BLaER1 treated with 17β-estradiol and CSF1 and Interleukin-3, amounts not matched to agents 10 nM and 100 nM (cell line): ENCODE results near the gene TANGO2.
A peak's percentile ranks its signal among the peaks of the same experiment; 100 is the strongest.

Experiments used
- H3K27ac ChIP-seq, 11 experiments: shearing (Covaris generic); formaldehyde crosslinking; 2 replicates each; pipeline ENCODE4 v1.8.1; 2022
- H3K27me3 ChIP-seq, 11 experiments: shearing (Covaris generic); formaldehyde crosslinking; 2 replicates each; pipeline ENCODE4 v1.8.1; 2022
- H3K36me3 ChIP-seq, 11 experiments: shearing (Covaris generic); formaldehyde crosslinking; 2 replicates each; pipeline ENCODE4 v1.8.1; 2022
- H3K4me1 ChIP-seq, 10 experiments: shearing (Covaris generic); formaldehyde crosslinking; 2 replicates each; pipeline ENCODE4 v1.8.1; 2022
- H3K4me2 ChIP-seq, 11 experiments: shearing (Covaris generic); formaldehyde crosslinking; 2 replicates each; pipeline ENCODE4 v1.8.1; 2022
- H3K4me3 ChIP-seq, 10 experiments: shearing (Covaris generic); formaldehyde crosslinking; 2 replicates each; pipeline ENCODE4 v1.8.1; 2022
- H3K9ac ChIP-seq, 11 experiments: shearing (Covaris generic); formaldehyde crosslinking; 2 replicates each; pipeline ENCODE4 v1.8.1; 2022
- H3K9me3 ChIP-seq, 11 experiments: shearing (Covaris generic); formaldehyde crosslinking; replicated peaks in 1 of 11; 2 replicates each; pipeline ENCODE4 v1.8.1; 2022
- H4K20me1 ChIP-seq, 11 experiments: shearing (Covaris generic); formaldehyde crosslinking; 2 replicates each; pipeline ENCODE4 v1.8.1; 2022
- Cebpa-rat ChIP-seq, 11 experiments: shearing (Covaris generic); IDR thresholded peaks; 2 replicates each; pipeline ENCODE4 v1.8.1; 2022

TANGO2 gene

GRCh38 chr22:20026204-20026908, 5.4 kb downstream of the TANGO2 start:
- H3K4me1 ChIP-seq: peaks cover 70 to 96% (median 92%) of the 10 kb centered on the region in 10 experiments
- peak overlapping the region in 3 of 11 experiments; percentile 4 to 31 (median 12); a peak in 1 of 22 replicates for H3K4me2 ChIP-seq
- H3K36me3 ChIP-seq: peaks cover 0 to 37% (median 12%) of the 10 kb centered on the region in 11 experiments; a peak in 14 of 22 replicates

DNA sequence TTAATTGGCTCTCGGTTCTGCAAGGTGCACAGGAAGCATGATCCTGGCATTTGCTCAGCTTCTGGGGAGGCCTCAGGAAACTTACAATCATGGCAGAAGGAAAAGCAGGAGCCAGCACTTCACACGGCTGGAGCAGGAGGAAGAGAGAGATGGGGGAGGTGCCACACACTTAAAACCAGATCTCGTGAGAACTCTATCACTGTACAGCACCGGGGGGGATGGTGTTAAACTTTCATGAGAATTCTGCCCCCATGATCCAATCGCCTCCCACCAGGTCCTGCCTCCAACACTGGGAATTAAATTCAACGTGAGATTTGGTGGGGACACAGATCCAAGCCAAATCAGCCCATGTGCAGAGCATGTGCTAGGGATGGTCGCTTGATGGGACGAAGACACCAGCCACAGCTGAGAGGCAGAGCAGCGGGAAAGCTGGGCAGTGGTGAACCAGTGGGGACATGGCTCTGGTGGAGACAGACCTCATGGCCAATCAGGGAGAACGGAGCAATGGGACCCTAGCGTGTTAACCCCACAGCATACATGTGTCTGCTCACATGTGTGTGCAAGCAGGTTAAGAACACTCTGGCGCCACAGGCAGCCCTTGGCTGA, 6.2 kb downstream of the TANGO2 start:
- no peaks in the 10 kb centered on the region for H3K9me3 ChIP-seq
- no peaks in the 10 kb centered on the region for H3K27me3 ChIP-seq
- H3K9ac ChIP-seq: no peak overlapping the region; a peak in 2 of 22 replicates
- TF ChIP-seq Cebpa-rat (IDR thresholded peaks at IDR 0.05): no peak
- peaks cover 0 to 44% (median 15%) of the 10 kb centered on the region in 11 experiments; a peak in 14 of 22 replicates for H3K36me3 ChIP-seq
- peak overlapping the region in 6 of 11 experiments; percentile 4 to 90 (median 32); a peak in 4 of 22 replicates for H3K4me2 ChIP-seq
- H3K4me1 ChIP-seq: peaks cover 72 to 97% (median 93%) of the 10 kb centered on the region in 10 experiments
- peaks cover 18 to 100% (median 45%) of the 10 kb centered on the region in 11 experiments; a peak in 18 of 22 replicates for H4K20me1 ChIP-seq
- no peak overlapping the region for H3K27ac ChIP-seq
- no peak overlapping the region for H3K4me3 ChIP-seq

More at GRCh38 chr22:20026204-20026908, 5.4 kb downstream of the TANGO2 start:
- H4K20me1 ChIP-seq: peaks cover 20 to 99% (median 45%) of the 10 kb centered on the region in 11 experiments; a peak in 18 of 22 replicates
- no peak overlapping the region for H3K27ac ChIP-seq
- H3K4me3 ChIP-seq: no peak overlapping the region
- TF ChIP-seq Cebpa-rat (IDR thresholded peaks at IDR 0.05): no peak
- H3K27me3 ChIP-seq: no peaks in the 10 kb centered on the region
- no peak overlapping the region for H3K9ac ChIP-seq
- H3K9me3 ChIP-seq: no peaks in the 10 kb centered on the region

DNA sequence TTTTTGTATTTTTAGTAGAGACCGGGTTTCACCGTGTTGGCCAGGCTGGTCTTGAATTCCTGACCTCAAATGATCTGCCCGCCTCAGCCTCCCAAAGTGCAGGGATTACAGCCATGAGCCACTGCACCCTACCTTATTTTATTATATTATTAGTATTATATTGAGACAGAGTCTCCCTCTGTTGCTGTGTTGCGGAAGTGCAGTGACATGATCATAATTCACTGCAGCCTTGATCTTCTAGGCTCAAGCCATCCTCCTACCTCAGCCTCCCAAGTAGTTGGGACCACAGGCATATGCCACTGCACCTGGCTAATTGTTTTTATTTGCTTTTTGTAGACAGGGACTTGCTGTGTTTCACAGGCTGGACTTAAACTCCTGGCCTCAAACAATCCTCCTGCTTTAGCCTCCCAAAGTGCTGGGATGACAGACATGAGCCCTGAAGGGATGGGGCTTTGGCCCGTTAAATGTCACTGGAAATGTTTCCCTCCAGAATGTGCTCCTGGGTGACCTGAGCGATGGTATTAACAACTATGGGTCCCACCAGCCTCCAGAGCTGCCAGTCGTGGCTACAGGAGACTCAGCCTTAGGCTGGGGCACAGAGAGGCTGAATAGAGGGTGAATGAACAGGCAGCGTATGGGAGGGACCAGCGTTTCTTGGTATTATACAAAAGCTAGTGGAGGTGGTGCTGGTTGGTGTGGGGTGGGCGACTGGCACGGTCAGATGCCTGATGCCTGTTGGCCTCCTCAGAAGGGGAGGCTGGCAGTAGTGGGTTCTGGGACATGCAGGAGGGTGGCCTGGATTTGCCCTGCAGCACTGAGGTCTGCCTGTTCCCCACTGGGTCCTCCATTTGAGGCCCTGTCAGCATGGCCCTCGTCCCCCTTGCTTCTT, 7.3 kb downstream of the TANGO2 start:
- no peak for TF ChIP-seq Cebpa-rat (IDR thresholded peaks at IDR 0.05)
- Histone ChIP-seq H3K4me3 (no peak overlapping the region; a peak in 1 of 20 replicates), H3K4me1 (peaks cover 72 to 97% (median 93%) of the 10 kb centered on the region in 10 experiments), H4K20me1 (peaks cover 11 to 100% (median 40%) of the 10 kb centered on the region in 11 experiments; a peak in 18 of 22 replicates), H3K36me3 (peaks cover 0 to 55% (median 18%) of the 10 kb centered on the region in 11 experiments; a peak in 14 of 22 replicates), H3K4me2 (peak overlapping the region; percentile 75 to 94 (median 88)), H3K27ac (peak overlapping the region in 8 of 11 experiments; percentile 45 to 95 (median 89); a peak in 16 of 22 replicates), H3K9ac (peak overlapping the region; percentile 21 to 70 (median 57); a peak in 15 of 22 replicates), H3K27me3 (no peaks in the 10 kb centered on the region), H3K9me3 (peaks cover 0 to 4% (median 2%) of the 10 kb centered on the region in 11 experiments; a peak in 11 of 22 replicates)

- peak overlapping the region in 8 of 11 experiments; percentile 45 to 95 (median 89); a peak in 16 of 22 replicates for H3K27ac ChIP-seq
These were observed 8.1 kb downstream of the TANGO2 start for GRCh38 chr22:20028855-20029549.

DNA sequence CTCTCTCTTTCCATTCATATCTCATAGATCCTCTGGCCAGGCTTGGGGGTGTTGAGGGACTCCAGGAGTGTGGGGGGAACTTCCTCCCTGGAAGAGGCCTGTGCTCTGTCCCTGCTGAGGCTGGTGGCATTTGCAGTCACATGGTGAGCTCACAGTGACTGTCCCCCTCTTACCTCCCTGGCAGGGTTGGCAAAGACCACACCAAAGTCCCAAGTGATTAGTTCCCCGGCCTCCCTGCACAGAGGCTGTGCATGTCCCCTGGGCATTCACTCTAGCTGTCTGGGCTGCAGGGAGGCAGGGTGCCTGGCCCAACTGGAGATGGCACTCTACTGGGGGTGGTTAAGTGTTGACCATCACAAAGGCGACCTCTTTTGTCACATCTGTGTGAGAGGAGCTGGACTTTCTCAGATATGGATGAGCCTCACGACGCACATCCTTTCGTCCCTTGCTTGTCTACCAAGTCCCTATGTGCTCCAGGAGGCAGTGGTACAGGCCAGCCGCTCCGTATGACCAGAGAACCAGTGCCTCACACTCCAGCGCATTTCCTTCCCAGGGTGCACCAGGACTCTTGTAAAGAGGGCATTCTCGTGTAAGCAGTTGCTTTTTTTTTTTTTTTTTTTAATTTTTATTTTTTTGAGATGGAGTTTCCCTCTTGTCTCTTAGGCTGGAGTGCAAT, 8.8 kb downstream of the TANGO2 start:
- Histone ChIP-seq H3K27me3 (no peaks in the 10 kb centered on the region), H3K9me3 (peaks cover 0 to 18% (median 17%) of the 10 kb centered on the region in 11 experiments; a peak in 18 of 22 replicates), H3K27ac (peak overlapping the region in 8 of 11 experiments; percentile 45 to 95 (median 89); a peak in 16 of 22 replicates), H3K4me3 (no peak overlapping the region), H3K9ac (peak overlapping the region in 9 of 11 experiments; percentile 21 to 70 (median 63); a peak in 15 of 22 replicates), H3K4me1 (peaks cover 72 to 97% (median 92%) of the 10 kb centered on the region in 10 experiments), H3K36me3 (peaks cover 0 to 56% (median 21%) of the 10 kb centered on the region in 11 experiments; a peak in 14 of 22 replicates), H3K4me2 (peak overlapping the region; percentile 75 to 94 (median 88)), H4K20me1 (peaks cover 3 to 100% (median 27%) of the 10 kb centered on the region in 11 experiments; a peak in 16 of 22 replicates)
- no peak for TF ChIP-seq Cebpa-rat (IDR thresholded peaks at IDR 0.05)

More at GRCh38 chr22:20028855-20029549, 8.1 kb downstream of the TANGO2 start:
- H3K9me3 ChIP-seq: peaks cover 0 to 11% (median 10%) of the 10 kb centered on the region in 11 experiments; a peak in 16 of 22 replicates
- H3K4me3 ChIP-seq: no peak overlapping the region; a peak in 1 of 20 replicates
- H3K4me1 ChIP-seq: peaks cover 72 to 97% (median 92%) of the 10 kb centered on the region in 10 experiments
- peak overlapping the region; percentile 21 to 70 (median 57); a peak in 16 of 22 replicates for H3K9ac ChIP-seq
- peaks cover 0 to 57% (median 19%) of the 10 kb centered on the region in 11 experiments; a peak in 13 of 22 replicates for H3K36me3 ChIP-seq
- H3K27me3 ChIP-seq: no peaks in the 10 kb centered on the region
- peak overlapping the region; percentile 75 to 94 (median 88) for H3K4me2 ChIP-seq
- H4K20me1 ChIP-seq: peaks cover 10 to 100% (median 33%) of the 10 kb centered on the region in 11 experiments; a peak in 17 of 22 replicates
- no peak for TF ChIP-seq Cebpa-rat (IDR thresholded peaks at IDR 0.05)

DNA sequence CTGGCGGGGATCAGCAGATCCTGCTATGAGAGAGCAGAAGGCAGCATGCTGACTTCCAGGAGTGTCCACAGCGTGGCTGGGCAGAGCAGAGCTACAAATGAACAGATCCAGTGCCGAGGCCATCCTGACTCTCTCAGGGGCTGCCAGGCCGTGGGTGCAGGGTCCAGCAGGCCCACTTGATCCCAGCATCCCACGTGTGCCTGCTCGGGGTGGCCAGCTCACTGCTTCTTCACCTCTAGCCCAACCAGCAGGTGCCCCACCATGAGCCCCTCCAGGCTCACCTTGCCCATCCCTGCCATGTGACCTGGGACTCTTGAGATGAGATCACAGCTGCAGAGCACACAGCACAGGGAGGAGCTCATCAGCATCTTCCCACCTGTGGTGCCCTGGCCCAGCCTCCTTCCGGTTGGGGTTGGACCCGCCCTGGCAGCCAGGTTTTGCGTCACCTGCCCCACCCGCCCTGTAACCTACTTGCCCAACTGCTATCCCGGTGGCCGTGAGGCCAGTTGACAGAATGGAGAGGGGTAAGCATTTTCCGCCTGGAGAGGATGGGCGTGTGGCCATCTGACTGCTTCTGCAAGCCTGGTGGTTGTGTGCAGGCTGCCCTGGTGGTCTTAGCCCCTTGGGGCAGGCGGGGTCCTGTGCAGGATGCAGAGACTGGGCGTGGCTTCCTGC, 11.0 kb downstream of the TANGO2 start:
- Histone ChIP-seq H3K9me3 (peaks cover 0 to 40% (median 39%) of the 10 kb centered on the region in 11 experiments; a peak in 18 of 22 replicates), H3K27ac (peak overlapping the region in 9 of 11 experiments; percentile 5 to 95 (median 86); a peak in 17 of 22 replicates), H3K27me3 (no peaks in the 10 kb centered on the region), H3K4me1 (peaks cover 92 to 100% (median 98%) of the 10 kb centered on the region in 10 experiments), H3K4me2 (peak overlapping the region; percentile 43 to 94 (median 88)), H3K9ac (peak overlapping the region in 8 of 11 experiments; percentile 39 to 81 (median 73); a peak in 16 of 22 replicates), H3K4me3 (peak overlapping the region in 6 of 10 experiments; percentile 6 to 33 (median 26); a peak in 6 of 20 replicates), H3K36me3 (peaks cover 21 to 59% (median 34%) of the 10 kb centered on the region in 11 experiments; a peak in 20 of 22 replicates), H4K20me1 (peaks cover 0 to 100% (median 13%) of the 10 kb centered on the region in 11 experiments; a peak in 13 of 22 replicates)
- TF ChIP-seq Cebpa-rat (IDR thresholded peaks at IDR 0.05): peak in 4 of 11 experiments; percentile 64 to 89 (median 72); a peak in 6 of 22 replicates
